HG03442 (cell line): Measurements from ENCODE around the gene WFIKKN1.

Experiments used
- ATAC-seq: cut with Tn5 transposase; IDR thresholded peaks from one replicate; pipeline ENCODE4 v1.9.1; 2021; ENCODE audit warnings: mild to moderate bottlenecking, moderate library complexity; ENCODE audit not compliant: unreplicated experiment

WFIKKN1 gene

DNA sequence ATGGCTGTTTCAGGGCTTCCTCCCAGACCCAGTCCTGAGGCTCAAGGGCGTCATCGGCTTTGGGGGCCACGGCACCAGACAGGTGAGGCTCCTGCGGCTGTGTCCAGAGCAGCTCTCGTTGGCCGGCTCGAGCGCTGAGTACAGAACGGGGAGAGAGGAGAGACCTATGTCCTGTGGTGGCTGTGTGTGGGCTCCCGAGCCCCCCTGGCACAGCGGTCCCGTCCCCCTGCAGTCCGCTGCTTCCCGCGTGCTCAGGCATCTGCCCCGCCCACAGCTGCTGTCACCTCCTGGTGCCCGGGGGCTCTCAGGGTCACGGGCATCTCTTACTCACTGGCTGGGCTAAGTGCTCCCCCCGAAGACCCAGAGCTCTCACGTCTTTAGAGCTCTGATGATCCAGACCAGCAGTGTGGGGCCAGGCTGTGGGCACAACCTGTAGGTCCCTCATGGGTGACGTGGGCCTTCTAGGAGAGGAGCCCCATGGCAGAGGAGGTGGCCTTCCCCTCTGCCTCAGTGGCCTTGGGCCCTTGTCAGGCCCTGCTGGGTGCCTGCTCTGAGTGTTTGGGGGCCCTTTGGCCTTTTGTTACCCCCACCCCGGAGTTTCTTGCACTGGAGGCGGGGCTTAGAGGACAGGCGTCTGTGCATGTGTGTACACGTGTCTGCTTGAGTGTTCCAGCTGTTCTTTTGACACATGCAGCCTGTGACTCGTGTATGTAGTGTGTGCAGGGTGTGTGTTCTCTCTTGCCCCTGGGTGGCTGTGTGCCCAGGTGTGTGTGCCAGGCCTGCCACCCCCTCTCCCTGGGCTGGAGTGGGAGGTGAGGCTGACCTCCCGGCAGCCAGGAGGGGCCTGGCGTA lies 21.9 kb downstream of the WFIKKN1 start:
- no peak for ATAC-seq

DNA sequence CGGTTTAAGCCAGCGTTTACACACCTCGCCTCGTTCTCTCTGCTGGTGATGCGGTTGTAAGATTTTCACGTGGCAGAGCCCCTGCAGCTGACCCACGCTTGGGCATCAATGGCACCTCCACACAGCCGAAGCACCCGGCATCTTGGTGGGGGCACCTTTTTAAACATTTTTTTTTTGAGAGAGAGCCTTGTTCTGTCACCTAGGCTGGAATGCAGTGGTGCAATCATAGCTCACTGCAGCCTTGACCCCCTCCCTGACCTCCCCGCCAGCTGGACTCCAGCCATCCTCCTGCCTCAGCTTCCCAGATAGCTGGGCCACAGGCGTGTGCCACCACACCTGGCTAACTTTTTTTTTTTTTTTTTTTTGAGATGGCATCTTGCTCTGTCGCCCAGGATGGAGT lies 23.2 kb downstream of the WFIKKN1 start:
- no peak for ATAC-seq

DNA sequence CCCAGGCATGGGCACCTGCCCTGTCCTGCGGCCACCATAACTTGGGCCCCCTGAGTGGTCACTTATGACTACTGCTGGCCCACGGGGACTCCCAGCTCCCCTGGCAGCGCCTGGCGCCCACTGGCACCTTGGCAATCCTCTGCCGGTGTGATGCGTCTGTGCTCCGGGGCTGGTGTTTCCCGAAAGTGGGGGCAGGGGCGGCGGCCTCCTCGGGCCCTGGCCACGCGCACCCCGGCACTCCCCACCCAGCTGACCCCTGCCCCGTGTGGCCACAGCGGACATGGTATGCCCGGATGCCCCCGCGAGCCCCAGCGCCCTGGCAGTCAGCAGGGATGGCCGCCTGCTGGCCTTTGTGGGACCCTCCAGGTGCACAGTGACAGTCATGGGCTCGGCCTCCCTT lies 26.7 kb downstream of the WFIKKN1 start:
- no peak for ATAC-seq

DNA sequence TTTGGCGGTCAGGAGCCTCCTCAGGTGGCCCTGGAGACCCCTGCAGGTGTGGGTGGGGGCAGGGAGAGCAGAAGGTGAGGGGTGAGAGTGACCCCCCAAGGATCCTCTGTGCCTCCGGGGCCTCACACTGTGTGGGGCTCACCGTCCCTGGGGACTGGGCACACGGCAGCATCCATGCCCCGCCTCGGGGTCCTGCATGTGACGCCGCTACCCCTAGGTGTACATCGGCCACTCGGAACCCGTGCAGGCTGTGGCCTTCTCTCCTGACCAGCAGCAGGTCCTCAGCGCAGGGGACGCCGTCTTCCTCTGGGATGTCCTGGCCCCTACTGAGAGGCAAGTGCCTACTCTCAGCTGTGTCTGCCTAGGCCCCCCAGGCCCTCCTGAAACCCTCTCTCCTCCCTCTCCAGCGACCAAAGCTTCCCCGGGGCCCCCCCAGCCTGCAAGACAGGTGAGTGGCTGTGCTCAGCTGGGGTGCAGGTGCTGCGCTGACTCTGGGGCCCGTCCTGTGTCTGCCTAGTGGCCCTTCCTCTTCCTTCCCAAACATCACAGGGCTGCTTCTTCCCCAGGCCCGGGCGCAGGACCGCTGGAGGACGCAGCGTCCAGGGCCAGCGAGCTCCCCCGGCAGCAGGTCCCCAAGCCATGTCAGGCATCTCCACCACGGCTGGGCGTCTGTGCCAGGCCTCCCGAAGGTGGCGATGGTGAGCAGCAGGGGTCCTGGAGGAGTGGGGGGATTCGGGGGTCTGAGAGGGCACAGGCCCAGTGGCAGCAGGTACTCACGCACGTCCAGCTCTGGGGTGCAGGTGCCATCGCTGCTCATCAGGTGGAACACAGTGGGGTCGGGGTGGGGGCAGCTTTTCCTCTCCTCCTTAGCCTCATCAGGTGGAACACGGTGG lies 28.1 kb downstream of the WFIKKN1 start:
- ATAC-seq = no peak

DNA sequence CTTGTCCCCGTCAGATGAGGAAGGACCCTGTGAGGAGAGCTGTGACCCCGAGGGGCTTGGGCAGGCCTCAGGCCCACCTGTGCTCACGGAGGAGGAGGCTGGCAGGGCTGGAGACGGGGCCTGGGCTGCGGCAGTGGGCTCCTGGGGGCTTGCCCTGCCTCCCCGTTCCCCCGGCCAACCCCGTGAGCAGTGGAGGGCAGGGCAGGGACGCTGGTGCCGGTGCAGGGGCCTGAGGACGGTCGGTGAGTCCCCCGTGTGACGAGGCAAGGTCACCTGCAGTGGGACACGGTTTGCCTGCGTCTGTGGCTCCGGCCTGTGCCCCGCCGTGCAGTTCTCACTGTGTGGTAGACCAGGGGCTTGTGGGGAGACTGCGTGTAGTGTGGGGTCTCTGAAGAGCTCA lies 28.8 kb downstream of the WFIKKN1 start:
- no peak for ATAC-seq

DNA sequence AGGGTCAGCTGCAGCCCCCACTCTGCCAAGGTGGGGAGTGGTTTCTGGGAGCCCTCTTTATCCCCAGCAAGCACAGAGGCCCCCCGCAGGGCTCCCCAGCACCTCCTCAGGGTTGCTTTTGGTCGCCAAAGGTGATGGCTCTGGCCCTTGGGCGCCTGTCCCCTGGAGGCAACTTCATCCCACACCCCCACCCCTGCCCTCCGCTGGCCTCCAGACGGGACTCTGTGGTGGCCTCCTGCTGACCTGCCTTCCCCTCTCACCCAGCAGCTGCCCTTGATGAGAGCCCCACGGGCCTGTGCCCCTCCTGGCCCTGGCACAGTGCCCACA lies 29.3 kb downstream of the WFIKKN1 start:
- no peak for ATAC-seq

DNA sequence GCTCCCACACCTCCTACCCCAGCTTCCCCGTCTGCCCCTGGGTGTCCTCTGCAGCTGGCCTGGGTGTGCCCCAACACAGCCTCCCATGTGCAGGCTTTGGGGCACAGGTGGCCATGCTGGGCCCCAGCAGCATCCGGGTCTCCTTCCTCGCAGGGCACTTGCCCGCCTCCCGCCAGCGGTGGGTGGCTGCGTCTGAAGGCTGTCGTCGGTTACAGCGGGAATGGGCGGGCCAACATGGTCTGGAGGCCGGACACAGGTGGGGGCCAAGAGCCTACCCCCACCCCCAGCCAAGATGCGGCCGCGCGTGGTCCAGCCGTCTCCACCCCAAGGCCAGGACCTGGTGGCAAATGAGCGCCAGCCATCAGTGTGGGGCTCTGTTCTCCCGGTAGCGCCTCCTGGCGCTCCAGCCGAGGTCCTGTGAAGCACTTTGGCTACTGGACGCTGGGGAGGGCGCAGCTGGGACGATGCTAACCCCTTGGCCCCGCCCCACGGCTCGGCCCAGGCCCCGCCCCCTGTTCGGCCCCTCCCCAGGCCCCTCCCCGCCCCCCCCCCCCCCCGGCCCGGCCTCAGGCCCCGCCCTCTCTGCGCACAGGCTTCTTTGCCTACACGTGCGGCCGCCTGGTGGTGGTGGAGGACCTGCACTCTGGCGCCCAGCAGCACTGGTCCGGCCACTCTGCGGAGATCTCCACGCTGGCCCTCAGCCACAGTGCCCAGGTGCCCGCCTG lies 29.8 kb downstream of the WFIKKN1 start:
- ATAC-seq = no peak

DNA sequence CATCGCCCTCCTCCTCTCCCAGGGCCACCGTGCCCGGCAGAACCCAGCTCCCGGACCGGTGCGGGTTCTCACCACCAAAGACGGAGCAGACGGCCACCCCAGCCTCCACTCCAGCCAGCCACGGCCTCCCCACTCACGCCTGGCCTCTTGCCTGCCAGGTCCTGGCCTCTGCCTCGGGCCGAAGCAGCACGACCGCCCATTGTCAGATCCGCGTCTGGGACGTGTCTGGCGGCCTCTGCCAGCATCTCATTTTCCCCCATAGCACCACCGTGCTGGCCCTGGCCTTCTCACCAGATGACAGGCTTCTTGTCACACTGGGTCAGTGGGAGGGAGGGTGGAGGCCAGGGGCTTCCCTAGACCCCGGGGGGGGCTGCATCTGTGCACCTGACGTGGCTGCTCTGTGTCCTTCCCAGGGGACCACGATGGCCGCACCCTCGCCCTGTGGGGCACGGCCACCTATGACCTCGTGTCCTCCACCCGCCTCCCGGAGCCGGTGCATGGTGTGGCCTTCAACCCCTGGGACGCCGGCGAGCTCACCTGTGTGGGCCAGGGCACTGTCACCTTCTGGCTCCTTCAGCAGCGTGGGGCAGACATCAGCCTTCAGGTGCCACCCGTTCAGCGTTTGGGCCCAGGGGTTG lies 30.5 kb downstream of the WFIKKN1 start:
- no peak for ATAC-seq

DNA sequence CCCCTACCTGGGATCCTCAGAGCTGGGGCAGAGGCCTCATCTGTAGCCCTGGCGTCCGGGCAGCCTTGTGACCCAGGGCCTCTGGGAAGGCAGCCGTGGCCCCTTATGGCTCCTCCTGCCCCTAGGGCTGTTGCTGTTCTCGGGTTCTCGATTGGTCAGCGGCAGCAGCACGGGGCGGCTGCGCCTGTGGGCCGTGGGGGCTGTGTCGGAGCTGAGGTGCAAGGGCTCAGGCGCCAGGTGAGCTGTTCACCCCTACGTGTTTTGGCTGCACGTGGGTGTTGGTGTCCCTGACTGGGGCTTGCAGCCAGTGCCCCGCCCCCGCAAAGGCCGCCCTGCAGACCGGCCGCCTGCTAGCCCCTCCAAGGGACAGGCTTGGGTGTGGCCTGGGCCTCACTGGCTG lies 31.3 kb downstream of the WFIKKN1 start:
- no peak for ATAC-seq

DNA sequence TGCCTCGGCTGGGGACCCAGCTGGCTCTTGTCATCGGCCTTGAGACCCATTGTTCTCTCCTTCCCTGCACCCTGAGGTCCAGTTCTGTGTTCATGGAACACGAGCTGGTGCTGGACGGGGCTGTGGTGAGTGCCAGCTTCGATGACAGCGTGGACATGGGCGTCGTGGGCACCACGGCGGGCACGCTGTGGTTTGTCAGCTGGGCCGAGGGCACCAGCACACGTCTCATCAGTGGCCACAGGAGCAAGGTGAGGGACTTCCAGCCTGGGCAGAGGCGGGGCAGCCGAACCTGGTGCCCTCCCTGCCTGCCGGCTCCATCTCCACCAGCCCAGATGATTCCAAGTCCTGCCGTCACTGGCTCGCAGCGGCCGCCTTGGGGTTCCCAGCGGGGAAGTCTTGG lies 31.8 kb downstream of the WFIKKN1 start:
- no peak for ATAC-seq

DNA sequence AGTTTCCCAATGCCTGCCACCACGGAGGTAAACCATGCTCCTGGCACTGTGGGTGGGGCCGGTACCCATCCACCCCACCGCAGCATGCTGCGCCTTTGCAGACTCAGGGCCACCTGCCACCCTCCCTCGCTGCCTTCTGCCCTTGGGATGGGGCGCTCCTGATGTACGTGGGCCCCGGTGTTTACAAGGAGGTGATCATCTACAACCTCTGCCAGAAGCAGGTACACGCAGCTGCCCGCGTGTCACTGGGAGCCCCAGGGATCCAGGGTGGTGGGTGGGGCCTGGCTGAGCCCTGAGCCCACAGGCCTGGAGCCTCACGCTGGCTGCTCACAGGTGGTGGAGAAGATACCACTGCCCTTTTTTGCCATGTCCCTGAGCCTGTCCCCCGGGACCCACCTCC lies 35.8 kb downstream of the WFIKKN1 start:
- ATAC-seq = no peak

DNA sequence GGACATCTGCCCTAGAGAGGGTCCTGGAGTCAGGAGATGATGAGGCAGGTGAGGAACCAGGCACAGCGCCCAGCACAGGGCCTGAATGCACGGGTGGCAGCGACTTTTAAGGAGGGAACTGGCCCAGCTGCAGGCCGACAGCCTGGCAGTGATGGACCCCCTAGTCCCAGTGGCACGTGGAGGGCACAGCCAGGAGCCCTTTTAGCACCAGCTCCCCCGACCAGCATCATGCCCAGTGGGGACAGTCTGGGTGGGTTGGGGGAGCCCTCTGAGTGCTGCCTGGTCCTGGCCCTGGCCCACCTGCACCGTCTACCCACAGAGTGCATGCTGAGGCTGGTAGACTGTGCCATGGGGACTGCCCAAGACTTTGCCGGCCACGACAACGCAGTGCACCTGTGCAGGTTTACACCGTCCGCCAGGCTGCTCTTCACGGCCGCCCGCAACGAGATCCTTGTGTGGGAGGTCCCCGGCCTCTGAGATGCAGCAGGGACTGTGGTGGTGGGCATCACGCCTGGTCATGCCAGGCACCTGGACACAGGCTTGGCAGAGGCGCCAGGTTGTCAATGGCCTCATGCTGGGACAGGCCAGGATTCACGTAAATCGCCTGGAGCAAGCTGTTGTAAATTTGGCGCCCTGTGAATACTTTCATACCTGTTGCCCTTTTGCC lies 36.5 kb downstream of the WFIKKN1 start:
- ATAC-seq = no peak

DNA sequence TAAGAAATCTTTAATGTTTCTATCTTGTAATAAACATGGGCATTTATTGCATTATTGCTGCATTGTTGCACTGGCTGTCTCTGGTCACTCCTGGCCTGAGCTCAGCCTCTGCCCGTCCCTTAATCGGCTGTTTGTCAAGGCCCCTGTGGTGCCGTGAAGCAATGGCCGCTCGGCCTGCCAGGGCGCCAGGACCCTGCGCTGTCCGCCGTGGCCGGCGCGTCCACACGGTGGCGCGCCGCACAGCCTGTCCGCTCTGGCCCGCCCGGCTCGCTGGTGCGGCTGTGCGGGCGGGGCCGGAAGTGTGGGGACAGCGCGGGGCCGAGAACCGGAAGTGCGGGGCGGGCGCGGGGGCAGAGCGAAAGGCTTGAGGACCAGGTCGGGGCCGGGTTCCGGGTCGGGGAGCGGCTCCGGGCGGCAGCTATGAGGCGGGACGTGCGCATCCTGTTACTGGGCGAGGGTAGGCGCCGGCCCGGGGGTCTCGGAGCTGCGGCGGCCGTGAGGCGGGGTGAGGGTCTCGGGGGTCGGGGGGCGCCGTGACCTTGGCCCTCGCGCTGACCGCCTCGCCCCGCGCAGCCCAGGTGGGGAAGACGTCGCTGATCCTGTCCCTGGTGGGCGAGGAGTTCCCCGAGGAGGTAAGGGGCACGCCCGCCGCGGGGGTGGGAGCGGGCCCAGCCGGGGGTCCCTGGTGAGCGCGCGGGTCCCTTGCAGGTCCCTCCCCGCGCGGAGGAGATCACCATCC lies 37.2 kb downstream of the WFIKKN1 start, which contains the start of gene RHOT2:
Gene RHOT2, plus strand, starts transcription at position 353 of the 739 bp plus-strand sequence. Its CDS starts 68 bp downstream, at position 421.
- ATAC-seq = peak; percentile 83

DNA sequence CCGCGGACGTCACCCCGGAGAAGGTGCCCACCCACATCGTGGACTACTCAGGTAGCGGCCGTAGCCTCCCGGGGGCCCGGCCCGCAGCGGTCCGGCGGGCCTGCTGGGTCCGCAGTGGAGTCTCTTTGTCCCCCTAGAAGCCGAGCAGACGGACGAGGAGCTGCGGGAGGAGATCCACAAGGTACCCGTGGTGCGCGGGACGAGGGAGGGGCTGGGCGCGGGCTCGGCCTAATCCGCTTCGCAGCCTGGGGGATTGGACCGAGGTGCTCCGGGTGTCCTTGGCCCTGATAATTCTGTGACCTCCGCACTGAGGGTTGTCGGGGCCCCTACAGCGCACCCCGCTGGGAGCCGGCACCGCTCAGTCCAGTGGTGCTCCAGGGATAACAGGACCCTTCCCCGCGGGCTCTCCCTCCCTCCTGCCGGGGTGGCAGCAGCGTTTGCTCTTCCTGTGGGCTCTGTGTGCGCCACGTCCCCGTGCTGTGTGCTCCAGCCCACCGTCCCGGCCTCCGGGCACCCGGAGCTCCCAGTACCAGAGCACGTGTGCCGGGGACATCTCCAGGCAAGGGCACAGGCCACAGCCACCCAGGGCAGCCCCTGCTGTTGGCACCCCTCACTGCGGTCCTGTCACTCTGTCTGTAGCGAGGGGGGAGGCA lies 37.9 kb downstream of the WFIKKN1 start:
- ATAC-seq = no peak

DNA sequence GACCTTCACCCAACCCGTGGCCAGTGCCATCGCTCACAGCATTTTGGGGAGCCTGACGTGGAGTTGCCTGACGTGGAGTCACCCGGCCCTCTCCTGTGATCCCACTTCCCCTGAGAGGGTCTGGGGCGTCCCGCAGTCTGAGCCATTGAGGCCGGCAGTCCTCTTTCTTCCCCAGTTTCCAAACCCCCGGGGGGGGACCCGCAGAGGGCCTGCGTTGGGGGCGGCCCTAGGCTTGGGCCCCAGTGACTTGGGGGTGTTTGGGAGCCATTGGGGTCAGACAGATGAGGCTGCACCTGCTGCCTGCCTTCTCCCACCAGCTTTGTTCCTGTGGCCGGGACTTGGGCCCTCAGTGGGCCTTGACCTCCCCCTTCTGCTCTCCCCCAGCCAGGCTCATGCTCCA lies 38.9 kb downstream of the WFIKKN1 start:
- no peak for ATAC-seq

DNA sequence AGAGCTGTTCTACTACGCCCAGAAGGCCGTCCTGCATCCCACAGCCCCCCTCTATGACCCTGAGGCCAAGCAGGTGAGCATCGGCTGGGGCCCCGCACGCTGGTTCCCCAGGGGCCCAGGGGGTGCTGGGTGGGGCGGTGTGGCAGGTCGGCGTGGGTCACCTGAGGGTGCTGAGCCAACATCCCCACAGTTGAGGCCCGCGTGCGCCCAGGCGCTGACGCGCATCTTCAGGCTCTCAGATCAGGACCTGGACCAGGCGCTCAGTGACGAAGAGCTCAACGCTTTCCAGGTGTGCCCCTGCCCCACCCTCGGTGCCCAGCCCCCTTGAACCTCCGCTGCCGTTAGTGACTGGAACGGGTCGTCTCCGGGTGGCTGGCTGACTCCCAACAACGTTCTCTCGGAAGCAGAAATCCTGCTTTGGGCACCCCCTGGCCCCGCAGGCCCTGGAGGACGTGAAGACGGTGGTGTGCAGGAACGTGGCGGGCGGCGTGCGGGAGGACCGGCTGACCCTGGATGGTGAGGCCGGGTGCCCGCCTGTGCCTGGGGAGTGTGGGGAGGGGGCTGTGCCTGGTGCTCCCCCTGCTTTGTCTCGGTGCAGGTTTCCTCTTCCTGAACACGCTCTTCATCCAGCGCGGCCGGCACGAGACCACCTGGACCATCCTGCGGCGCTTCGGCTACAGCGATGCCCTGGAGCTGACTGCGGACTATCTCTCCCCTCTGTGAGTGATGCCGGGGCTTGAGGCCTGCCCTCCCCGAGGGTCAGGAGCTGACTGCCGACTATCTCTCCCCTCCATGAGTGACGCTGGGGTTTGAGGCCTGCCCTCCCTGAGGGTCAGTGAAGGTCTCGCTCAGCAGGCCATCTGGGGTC lies 39.9 kb downstream of the WFIKKN1 start:
- no peak for ATAC-seq

DNA sequence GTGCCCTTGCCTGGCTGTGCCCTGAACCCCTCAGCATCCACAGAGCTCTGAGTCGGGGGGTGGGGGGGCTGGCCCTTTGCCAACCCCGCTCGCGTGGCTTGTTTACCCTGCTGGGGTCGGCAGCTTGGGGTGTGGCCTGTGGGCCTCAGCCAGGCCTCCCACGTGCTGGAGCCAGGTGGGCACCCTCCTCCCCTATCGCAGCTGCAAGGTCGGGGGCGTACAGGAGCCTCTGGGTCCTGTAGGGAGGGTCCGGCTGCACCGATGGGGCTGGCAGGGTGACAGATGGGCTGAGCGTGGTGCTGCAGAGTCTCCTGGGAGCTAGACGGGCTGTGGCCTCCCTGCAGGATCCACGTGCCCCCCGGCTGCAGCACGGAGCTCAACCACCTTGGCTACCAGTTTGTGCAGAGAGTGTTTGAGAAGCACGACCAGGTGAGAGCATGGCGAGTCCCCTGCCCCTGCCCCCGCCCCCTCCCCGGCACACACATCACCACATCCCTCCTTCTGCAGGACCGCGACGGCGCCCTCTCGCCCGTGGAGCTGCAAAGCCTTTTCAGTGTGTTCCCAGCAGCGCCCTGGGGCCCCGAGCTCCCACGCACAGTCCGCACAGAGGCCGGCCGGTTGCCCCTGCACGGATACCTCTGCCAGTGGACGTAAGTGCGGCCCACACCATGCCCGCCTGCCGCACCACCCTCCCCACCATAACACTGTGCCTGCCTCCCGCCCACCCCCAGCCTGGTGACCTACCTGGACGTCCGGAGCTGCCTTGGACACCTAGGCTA lies 40.8 kb downstream of the WFIKKN1 start:
- no peak for ATAC-seq
